SU-DHL-6 (cell line): ENCODE data around the gene MED26.

Experiments
- H2AFZ ChIP-seq: fragments of 200-600 bp; sonication (generic); 2 replicates; pipeline ENCODE4 v1.6.1; 2014; ENCODE audit warnings: low read depth, mild to moderate bottlenecking, moderate library complexity, mixed read lengths, antibody characterized with exemption, low read length; ENCODE audit not compliant: severe bottlenecking
- H3F3A ChIP-seq: fragments of 200-600 bp; shearing (Covaris generic); 2 replicates; pipeline ENCODE4 v1.6.0; 2016; ENCODE audit warnings: antibody characterized with exemption, mild to moderate bottlenecking; ENCODE audit not compliant: insufficient read depth
- H3K27ac ChIP-seq: fragments of 200-600 bp; sonication (generic); 2 replicates; pipeline ENCODE4 v1.5.1; 2016; ENCODE audit warnings: low read depth, mild to moderate bottlenecking, low read length, moderate library complexity, mixed read lengths
- H3K27me3 ChIP-seq: fragments of 200-600 bp; sonication (generic), shearing (Covaris generic); 2 replicates; pipeline ENCODE4 v1.6.0; 2014; ENCODE audit warnings: mild to moderate bottlenecking, low read length
- H3K36me3 ChIP-seq: fragments of 200-600 bp; sonication (generic); 2 replicates; pipeline ENCODE4 v1.6.1; 2014; ENCODE audit warnings: mild to moderate bottlenecking, low read length, mixed read lengths
- H3K4me2 ChIP-seq: fragments of 300-600, 200-600 bp; shearing (Covaris generic), sonication (generic); 2 replicates; pipeline ENCODE4 v1.6.0; 2014; ENCODE audit warnings: low read length, low read depth, mild to moderate bottlenecking; ENCODE audit not compliant: poor library complexity, severe bottlenecking
- H3K4me3 ChIP-seq: fragments of 200-600 bp; sonication (generic); 2 replicates; pipeline ENCODE4 v1.5.1; 2014; ENCODE audit warnings: antibody characterized with exemption, low read length, mild to moderate bottlenecking, mixed read lengths; ENCODE audit not compliant: insufficient read depth, poor library complexity, severe bottlenecking
- H3K79me2 ChIP-seq: fragments of 200-600 bp; sonication (generic); 2 replicates; pipeline ENCODE4 v1.6.1; 2014; ENCODE audit warnings: mild to moderate bottlenecking, low read length, moderate library complexity; ENCODE audit not compliant: insufficient read depth
- H3K9ac ChIP-seq: fragments of 200-600 bp; sonication (generic); 2 replicates; pipeline ENCODE4 v1.7.0; 2014; ENCODE audit warnings: mild to moderate bottlenecking, low read length
- H3K9me2 ChIP-seq: fragments of 200-600 bp; sonication (generic); replicated peaks from 2 replicates; pipeline ENCODE4 v1.6.1; 2014; ENCODE audit warnings: low read length; ENCODE audit not compliant: insufficient read depth
- H3K9me3 ChIP-seq: fragments of 200-600 bp; sonication (generic); 2 replicates; pipeline ENCODE4 v1.6.1; 2014; ENCODE audit warnings: low read length, mixed read lengths; ENCODE audit not compliant: insufficient read depth
- H4K20me1 ChIP-seq: fragments of 200-600 bp; sonication (generic); 2 replicates; pipeline ENCODE4 v1.6.1; 2014; ENCODE audit warnings: low read depth, mild to moderate bottlenecking, antibody characterized with exemption, low read length, moderate library complexity, mixed read lengths
- CTCF ChIP-seq: fragments of 200-600 bp; sonication (generic); IDR thresholded peaks from one replicate; pipeline ENCODE4 v1.5.1; 2017; ENCODE audit warnings: antibody characterized with exemption, mild to moderate bottlenecking, low read length, moderate library complexity; ENCODE audit not compliant: insufficient read depth, poor library complexity, severe bottlenecking
- EZH2phosphoT487 ChIP-seq: fragments of 200-600 bp; sonication (generic), shearing (Covaris generic); conservative IDR thresholded peaks from 2 replicates; pipeline ENCODE4 v1.6.1; 2018; ENCODE audit warnings: mild to moderate bottlenecking, antibody characterized with exemption, low read length, moderate library complexity, mixed read lengths

The MED26 gene

GRCh38 chr19:16540948-16541347 is 87.1 kb downstream of the MED26 start:
- Histone ChIP-seq H3K27me3 (no peaks in the 10 kb centered on the region), H3K36me3 (peaks cover 6% of the 10 kb centered on the region), H3K27ac (no peak overlapping the region), H3K9ac (peak overlapping the region; percentile 89), H3K79me2 (peaks cover 90% of the 10 kb centered on the region), H3F3A (peaks cover 21% of the 10 kb centered on the region), H3K4me3 (peak overlapping the region; percentile 92), H3K4me2 (peak overlapping the region; percentile 81), H3K9me3 (no peaks in the 10 kb centered on the region), H2AFZ (no peak overlapping the region), H3K9me2 (no peaks in the 10 kb centered on the region), H4K20me1 (peaks cover 15% of the 10 kb centered on the region; the same call in 1 of the 2 replicates)
- TF ChIP-seq CTCF: no peak
- no peak for TF ChIP-seq EZH2phosphoT487

GRCh38 chr19:16537111-16537510 is 90.9 kb downstream of the MED26 start:
- Histone ChIP-seq H3K4me2 (no peak overlapping the region), H3K27ac (no peak overlapping the region), H3F3A (no peaks in the 10 kb centered on the region), H3K9ac (no peak overlapping the region), H4K20me1 (peaks cover 15% of the 10 kb centered on the region; the same call in 1 of the 2 replicates), H2AFZ (no peak overlapping the region), H3K9me3 (no peaks in the 10 kb centered on the region), H3K79me2 (peaks cover 65% of the 10 kb centered on the region), H3K27me3 (no peaks in the 10 kb centered on the region), H3K9me2 (no peaks in the 10 kb centered on the region), H3K4me3 (no peak overlapping the region), H3K36me3 (peaks cover 6% of the 10 kb centered on the region)
- TF ChIP-seq CTCF (no peak), EZH2phosphoT487 (no peak)

- no peak for TF ChIP-seq CTCF
- no peak for TF ChIP-seq EZH2phosphoT487
- no peaks in the 10 kb centered on the region for H3K9me2 ChIP-seq
- H3K9me3 ChIP-seq: no peaks in the 10 kb centered on the region
- H3K9ac ChIP-seq: no peak overlapping the region
- H2AFZ ChIP-seq: no peak overlapping the region
- H4K20me1 ChIP-seq: peaks cover 13% of the 10 kb centered on the region; the same call in 1 of the 2 replicates
- peaks cover 55% of the 10 kb centered on the region for H3K79me2 ChIP-seq
- H3K27ac ChIP-seq: no peak overlapping the region
- H3K4me2 ChIP-seq: no peak overlapping the region
- no peaks in the 10 kb centered on the region for H3F3A ChIP-seq
- no peaks in the 10 kb centered on the region for H3K27me3 ChIP-seq
- no peak overlapping the region for H3K4me3 ChIP-seq
- H3K36me3 ChIP-seq: peaks cover 6% of the 10 kb centered on the region
Observed at GRCh38 chr19:16536130-16536529, 91.9 kb downstream of the MED26 start.
